ENCODE measurements around the gene SMAD5.

GRCh38 chr5:136205941-136206340 is 73.3 kb downstream of the SMAD5 start:
- TF ChIP-seq CTCF (IDR thresholded peaks at IDR 0.05), result no peak
- TF ChIP-seq POLR2A (IDR thresholded peaks at IDR 0.05), result no peak
- no peak for TF ChIP-seq POLR2AphosphoS5 (IDR thresholded peaks at IDR 0.05)
